ENCODE measurements around the gene GTF2H1.

DNA sequence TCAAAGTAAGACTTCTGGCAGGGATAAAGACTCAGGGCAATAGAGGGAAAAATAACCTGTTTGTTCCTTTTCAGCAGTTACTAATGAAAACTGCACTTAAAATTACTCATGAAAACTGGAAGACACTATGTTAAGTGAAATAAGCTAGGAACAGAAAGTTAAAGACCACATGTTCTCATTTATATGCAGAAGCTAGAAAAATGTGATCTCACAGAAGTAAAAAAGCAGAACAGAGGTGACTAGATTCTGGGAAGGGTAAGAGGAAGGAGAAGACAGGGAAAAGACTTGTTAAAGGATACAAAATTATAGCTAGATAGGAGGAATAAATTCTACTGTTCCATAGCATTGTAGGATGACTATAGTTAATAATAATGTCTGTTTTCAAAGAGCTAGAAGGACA, 22.6 kb upstream of the GTF2H1 start:
- TF ChIP-seq FIP1L1 (IDR thresholded peaks at IDR 0.05; ENCODE audit: low read depth, low read length, poor library complexity, severe bottlenecking) = no peak
- TF ChIP-seq ZNF175 (CRISPR knock-in tag; IDR thresholded peaks at IDR 0.05; ENCODE audit: low read depth) = no peak
- no peak for TF ChIP-seq HSF4 (CRISPR knock-in tag; IDR thresholded peaks at IDR 0.05; ENCODE audit: borderline replicate concordance)
- no peak for TF ChIP-seq JUNB (CRISPR knock-in tag; conservative IDR thresholded peaks at IDR 0.05)
- no peak for TF ChIP-seq ETV1 (tag; conservative IDR thresholded peaks at IDR 0.05; ENCODE audit: low read depth)
- TF ChIP-seq RBM15 (IDR thresholded peaks at IDR 0.05; ENCODE audit: insufficient read depth, low read length) = no peak
- no peak for TF ChIP-seq CTCF (IDR thresholded peaks at IDR 0.05 in 2 of 3, conservative IDR thresholded peaks at IDR 0.05 in 1 of 3; ENCODE audit: insufficient read depth in 2 of 3, low read depth in 1 of 3, low read length in 3 of 3)

All from K562 (cell line).